ENCODE measurements around the gene TMED1. TPM values are rescaled to one million over a fixed set of nuclear protein-coding genes. Genes with fewer than 3 reads are reported as not detected.
A peak's percentile ranks its signal among the peaks of the same experiment; 100 is the strongest.
"Not testable (repeated sequence)": the region's sequence is repeated elsewhere in the genome, so short reads cannot be mapped to it uniquely, and the experiment has no call there.

TMED1 gene
- total and polyA plus RNA-seq, 12 donors, result 25.9 to 88.6 (median 33.5) TPM

DNA sequence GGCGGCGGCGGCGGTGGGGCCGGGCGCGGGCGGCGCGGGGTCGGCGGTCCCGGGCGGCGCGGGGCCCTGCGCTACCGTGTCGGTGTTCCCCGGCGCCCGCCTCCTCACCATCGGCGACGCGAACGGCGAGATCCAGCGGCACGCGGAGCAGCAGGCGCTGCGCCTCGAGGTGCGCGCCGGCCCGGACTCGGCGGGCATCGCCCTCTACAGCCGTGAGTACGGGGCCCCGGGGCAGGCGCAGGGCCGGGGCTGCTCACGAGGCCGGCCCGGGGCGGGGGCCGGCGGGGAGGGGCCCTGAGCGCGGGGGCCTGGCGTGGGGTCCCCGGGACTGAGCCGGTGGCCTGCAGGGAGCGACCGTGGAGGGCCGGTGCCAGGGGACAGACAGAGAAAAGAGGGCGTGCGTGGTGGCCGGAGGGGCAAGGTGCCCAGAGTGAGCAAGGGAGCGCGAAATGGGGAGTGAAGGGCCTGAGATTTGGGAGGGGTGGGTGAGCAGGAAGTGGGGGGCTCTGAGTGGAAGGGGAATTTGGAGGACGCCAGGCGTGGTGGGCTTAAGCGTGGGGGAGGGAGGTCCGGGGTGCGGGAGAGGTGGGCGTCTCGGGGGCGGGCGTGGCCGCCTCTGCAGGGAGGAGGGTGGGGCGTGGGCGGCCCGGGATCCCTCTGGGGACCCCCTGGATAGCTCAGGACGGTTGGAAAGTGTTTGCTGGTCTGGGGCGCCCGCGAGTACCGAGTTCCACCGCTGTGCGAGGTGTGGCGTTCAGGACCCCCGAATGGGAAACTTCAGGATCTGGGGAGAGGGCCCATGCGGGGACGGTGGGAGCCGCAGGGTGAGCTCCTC lies 35.9 kb upstream of the TMED1 start:
- WGBS, 2 donors, result 1% methylated on average over 72 to 89 of the region's 90 CpGs
- intact Hi-C loops (cut with DNase I), result loop anchor here in 5 of 10 donors (5.0 to 10.0 kb wide), 2 partner anchors 53 to 55 kb away; partner anchors contain the start of genes TIMM29 (in 5 of the 5) and YIPF2 (in 5 of the 5)
- Histone ChIP-seq H3K36me3 (peaks cover 0 to 4% (median 0%) of the 10 kb centered on the region in 9 donors), H3K4me3 (peak overlapping the region; percentile 55 to 99 (median 70)), H3K27me3 (no peaks in the 10 kb centered on the region), H3K27ac (peak overlapping the region; percentile 64 to 90 (median 80)), H3K4me1 (peaks cover 5 to 64% (median 30%) of the 10 kb centered on the region in 9 donors), H3K9me3 (no peaks in the 10 kb centered on the region)
- DNase-seq, result peak; percentile 47 to 61
- peak in 3 of 9 donors; percentile 5 to 11 (median 6) for TF ChIP-seq CTCF (IDR thresholded peaks at IDR 0.05)
- peak in 1 of 8 donors; percentile 2 for ATAC-seq

GRCh38 chr19:10870955-10871603 lies 35.1 kb upstream of the TMED1 start, which contains the start of gene CARM1:
CARM1 (plus strand) TSS chr19:10871553; CDS start chr19:10871703, 150 bp downstream.
- peaks cover 0 to 4% (median 0%) of the 10 kb centered on the region in 9 donors for H3K36me3 ChIP-seq
- peak within 1 kb of the TSS; percentile 64 to 90 (median 80) for H3K27ac ChIP-seq
- no peaks in the 10 kb centered on the region for H3K27me3 ChIP-seq
- intact Hi-C loops (cut with DNase I), result loop anchor here in 5 of 10 donors (5.0 to 10.0 kb wide), 2 partner anchors 54 to 56 kb away; partner anchors contain the start of genes TIMM29 (in 5 of the 5) and YIPF2 (in 5 of the 5)
- H3K4me1 ChIP-seq, result peaks cover 5 to 55% (median 21%) of the 10 kb centered on the region in 9 donors
- 0 to 1% methylated on average over 59 to 89 of the region's 99 CpGs for WGBS, 2 donors
- peak; percentile 40 to 88 (median 68) for TF ChIP-seq CTCF (IDR thresholded peaks at IDR 0.05)
- H3K9me3 ChIP-seq, result no peaks in the 10 kb centered on the region
- peak; percentile 99 to 100 for DNase-seq
- ATAC-seq, result peak; percentile 95 to 97 (median 96)
- H3K4me3 ChIP-seq, result peak within 1 kb of the TSS; percentile 55 to 99 (median 70)

DNA sequence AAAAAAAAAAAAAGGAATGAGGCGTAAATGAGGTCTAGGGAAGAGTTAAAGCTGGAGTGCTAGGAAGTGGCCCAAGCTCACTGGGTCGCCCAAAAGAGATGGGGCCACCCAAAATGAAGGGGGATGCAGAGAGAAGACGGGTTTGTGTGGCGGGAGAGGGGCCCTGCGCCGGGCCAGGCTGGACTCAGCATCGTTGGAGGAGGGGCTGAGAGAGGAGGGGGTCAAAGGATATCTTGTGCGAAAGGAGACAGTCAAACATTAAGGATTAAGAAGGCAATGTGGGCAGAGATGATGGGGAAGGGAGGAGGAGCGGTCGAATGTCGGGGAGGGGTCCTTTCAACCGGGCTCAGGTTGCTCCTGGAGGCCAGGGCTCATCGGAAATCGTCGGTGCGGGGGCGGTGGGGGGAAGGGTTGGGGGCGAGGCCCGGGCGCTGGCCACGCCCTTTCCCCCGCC lies 34.5 kb upstream of the TMED1 start:
- Histone ChIP-seq H3K4me1 (peaks cover 5 to 50% (median 18%) of the 10 kb centered on the region in 9 donors), H3K36me3 (peaks cover 0 to 4% (median 0%) of the 10 kb centered on the region in 9 donors), H3K4me3 (peak overlapping the region in 9 of 10 donors; percentile 27 to 62 (median 51)), H3K27me3 (no peaks in the 10 kb centered on the region), H3K27ac (peak overlapping the region in 9 of 10 donors; percentile 44 to 85 (median 72)), H3K9me3 (no peaks in the 10 kb centered on the region)
- DNase-seq (no peak), ATAC-seq (peak in 1 of 8 donors; percentile 6)
- 3 to 6% methylated on average over 15 to 21 of the region's 22 CpGs for WGBS, 2 donors
- no peak for TF ChIP-seq CTCF (IDR thresholded peaks at IDR 0.05)
- intact Hi-C loops (cut with DNase I), result loop anchor here in 5 of 10 donors (5.0 to 10.0 kb wide), 2 partner anchors 54 to 57 kb away; partner anchors contain the start of genes TIMM29 (in 5 of the 5) and YIPF2 (in 5 of the 5)

- H3K36me3 ChIP-seq, H3K27me3 ChIP-seq, H3K9me3 ChIP-seq, DNase-seq, ATAC-seq: not testable (repeated sequence)
- peak overlapping the region in 2 of 10 donors; percentile 71 to 85 for H3K27ac ChIP-seq
- WGBS, 2 donors, result 91 to 95% methylated on average over 11 of the region's 11 CpGs
- intact Hi-C loops (cut with DNase I), result loop anchor here in 8 of 10 donors (5.0 to 10.0 kb wide), 6 partner anchors 55 to 155 kb away; partner anchors contain the start of genes TIMM29 (in 5 of the 8), YIPF2 (in 5 of the 8) and DNM2 (in 2 of the 8)
- peak overlapping the region in 2 of 10 donors; percentile 54 to 62 for H3K4me3 ChIP-seq
- peaks cover 5 to 44% (median 18%) of the 10 kb centered on the region in 9 donors for H3K4me1 ChIP-seq
These were observed 33.9 kb upstream of the TMED1 start for GRCh38 chr19:10869872-10870311.
